Measurements from ENCODE around the gene SLC49A3.
"Not testable (repeated sequence)": the region's sequence is repeated elsewhere in the genome, so short reads cannot be mapped to it uniquely, and the experiment has no call there.

Gene SLC49A3

GRCh38 chr4:680928-681645 is 7.9 kb downstream of the SLC49A3 start:
- peak; percentile 73 for DNase-seq
- ATAC-seq = peak; percentile 30

GRCh38 chr4:680551-680927 is 8.4 kb downstream of the SLC49A3 start:
- ATAC-seq = peak; percentile 7
- DNase-seq = no peak

GRCh38 chr4:680091-680490 is 8.9 kb downstream of the SLC49A3 start:
- ATAC-seq = no peak
- no peak for DNase-seq

- DNase-seq (no peak), ATAC-seq (no peak)
Observed at GRCh38 chr4:679629-680028, 9.3 kb downstream of the SLC49A3 start.

GRCh38 chr4:679104-679481 is 9.9 kb downstream of the SLC49A3 start:
- ATAC-seq (no peak), DNase-seq (no peak)

- ATAC-seq (no peak), DNase-seq (no peak)
Observed at GRCh38 chr4:678331-679103, 10.4 kb downstream of the SLC49A3 start.

GRCh38 chr4:677431-678293 is 11.3 kb downstream of the SLC49A3 start:
- DNase-seq (no peak), ATAC-seq (no peak)

- ATAC-seq (no peak), DNase-seq (no peak)
Observed at GRCh38 chr4:676871-677235, 12.1 kb downstream of the SLC49A3 start.

- no peak for ATAC-seq
- no peak for DNase-seq
Observed at GRCh38 chr4:675980-676870, 12.7 kb downstream of the SLC49A3 start.

- DNase-seq (peak; percentile 36), ATAC-seq (no peak)
Observed at GRCh38 chr4:675036-675882, 13.7 kb downstream of the SLC49A3 start.

- ATAC-seq = peak; percentile 91
Observed at GRCh38 chr4:674172-675035, 14.5 kb downstream of the SLC49A3 start, which contains the start of the genes ATP5ME and MYL5. Gene ATP5ME, minus strand, starts transcription at chr4:674276. Its CDS starts 29 bp downstream, at chr4:674247. Gene MYL5, plus strand, starts transcription at chr4:674542. Its CDS starts 3,485 bp downstream, at chr4:678027.

GRCh38 chr4:673349-674091 is 15.4 kb downstream of the SLC49A3 start:
- DNase-seq = no peak
- no peak for ATAC-seq

More at GRCh38 chr4:674172-675035, 14.5 kb downstream of the SLC49A3 start, which contains the start of the genes ATP5ME and MYL5:
- peak; percentile 97 for DNase-seq

GRCh38 chr4:671769-672168 is 17.2 kb downstream of the SLC49A3 start:
- ATAC-seq (no peak), DNase-seq (no peak)

GRCh38 chr4:669806-670559 is 19.0 kb downstream of the SLC49A3 start:
- not testable (repeated sequence) for DNase-seq, ATAC-seq

GRCh38 chr4:668219-668618 is 20.7 kb downstream of the SLC49A3 start:
- ATAC-seq, DNase-seq: not testable (repeated sequence)

GRCh38 chr4:667545-667925 is 21.4 kb downstream of the SLC49A3 start:
- DNase-seq = no peak
- no peak for ATAC-seq

- ATAC-seq (no peak), DNase-seq (no peak)
Observed at GRCh38 chr4:666822-667544, 22.0 kb downstream of the SLC49A3 start.
